GM19324 (cell line): Measurements from ENCODE around the gene AGAP1.

Experiments used
- ATAC-seq: cut with Tn5 transposase; IDR thresholded peaks from one replicate; pipeline ENCODE4 v1.9.1; 2021; ENCODE audit warnings: mild to moderate bottlenecking, moderate library complexity; ENCODE audit not compliant: unreplicated experiment, low FRiP score

The AGAP1 gene

DNA sequence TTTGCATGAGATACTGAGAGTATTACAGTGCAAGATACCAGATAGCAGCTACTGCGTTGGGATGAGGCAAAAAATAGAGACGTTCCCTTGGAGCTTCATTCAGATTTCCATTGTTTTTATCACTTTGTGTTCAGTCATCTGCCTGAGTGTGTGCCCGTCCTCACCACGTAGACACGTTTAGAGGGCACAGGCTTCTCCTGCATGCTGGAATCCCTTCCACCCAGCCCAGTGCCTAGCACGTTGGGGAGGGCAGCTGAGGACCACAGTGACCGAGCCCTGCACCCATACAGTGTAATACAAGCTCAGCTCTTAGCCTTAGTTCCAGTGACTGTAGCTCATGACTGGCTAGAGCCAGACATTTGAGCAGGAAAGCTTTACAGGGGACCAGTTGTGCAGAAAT, 539.6 kb downstream of the AGAP1 start:
- ATAC-seq = no peak

DNA sequence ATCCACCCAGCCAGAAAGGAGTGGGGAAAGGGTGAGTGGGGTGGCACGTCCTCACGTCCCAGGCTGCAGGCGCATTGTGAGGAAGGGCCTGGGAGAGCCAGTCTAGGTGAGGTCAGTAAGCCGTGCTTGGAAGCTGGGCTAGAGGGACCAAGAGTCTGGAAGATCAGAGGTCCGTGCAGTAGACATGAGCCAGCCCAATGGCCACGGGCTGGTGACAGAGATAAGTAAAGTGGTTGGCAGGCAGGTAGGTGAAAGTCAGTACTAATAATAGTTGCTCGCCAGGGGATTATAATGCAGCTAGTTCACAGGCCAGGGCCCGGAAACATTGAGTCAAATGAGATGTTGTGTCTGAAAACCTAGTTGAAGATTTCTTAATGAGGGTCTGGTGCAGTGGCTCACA, 541.1 kb downstream of the AGAP1 start:
- ATAC-seq = no peak

DNA sequence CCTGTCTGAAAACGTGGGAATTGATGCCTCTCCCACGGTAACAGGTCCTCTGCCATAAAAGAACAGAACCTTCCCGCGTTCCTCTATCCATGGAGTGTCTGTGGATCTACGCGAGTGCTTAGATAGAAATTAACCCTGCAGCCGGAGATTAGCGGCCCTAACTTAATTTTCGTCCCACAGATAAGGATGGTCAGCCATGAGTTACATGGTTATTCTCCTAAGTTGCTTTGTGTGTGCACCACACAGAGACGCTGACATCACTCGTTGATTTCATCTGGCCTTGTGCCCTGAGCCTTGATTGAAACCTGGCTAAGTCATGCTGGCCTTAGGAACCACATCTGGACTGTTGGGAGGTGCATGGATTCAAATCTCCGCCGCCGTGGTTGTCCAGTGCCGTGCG, 542.2 kb downstream of the AGAP1 start:
- ATAC-seq = no peak

DNA sequence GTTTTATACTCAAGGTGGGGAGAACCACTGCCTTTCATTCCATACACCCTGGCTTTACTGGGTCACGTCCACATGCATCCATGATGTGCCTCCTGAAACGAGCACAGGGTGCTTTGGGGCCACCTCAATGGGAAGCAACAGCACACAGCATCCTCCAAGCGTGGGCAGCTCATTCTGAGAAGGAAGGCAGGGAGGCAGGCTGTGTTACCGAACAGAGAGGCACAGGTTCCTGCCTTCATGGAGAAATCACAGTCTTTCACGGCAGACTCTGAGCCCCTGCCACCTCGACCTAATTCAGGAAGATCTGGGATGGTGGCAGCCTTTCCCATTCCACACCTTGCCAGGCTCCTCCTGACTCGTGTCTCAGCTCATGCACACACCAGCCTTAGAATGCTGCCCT, 544.3 kb downstream of the AGAP1 start:
- ATAC-seq = no peak

DNA sequence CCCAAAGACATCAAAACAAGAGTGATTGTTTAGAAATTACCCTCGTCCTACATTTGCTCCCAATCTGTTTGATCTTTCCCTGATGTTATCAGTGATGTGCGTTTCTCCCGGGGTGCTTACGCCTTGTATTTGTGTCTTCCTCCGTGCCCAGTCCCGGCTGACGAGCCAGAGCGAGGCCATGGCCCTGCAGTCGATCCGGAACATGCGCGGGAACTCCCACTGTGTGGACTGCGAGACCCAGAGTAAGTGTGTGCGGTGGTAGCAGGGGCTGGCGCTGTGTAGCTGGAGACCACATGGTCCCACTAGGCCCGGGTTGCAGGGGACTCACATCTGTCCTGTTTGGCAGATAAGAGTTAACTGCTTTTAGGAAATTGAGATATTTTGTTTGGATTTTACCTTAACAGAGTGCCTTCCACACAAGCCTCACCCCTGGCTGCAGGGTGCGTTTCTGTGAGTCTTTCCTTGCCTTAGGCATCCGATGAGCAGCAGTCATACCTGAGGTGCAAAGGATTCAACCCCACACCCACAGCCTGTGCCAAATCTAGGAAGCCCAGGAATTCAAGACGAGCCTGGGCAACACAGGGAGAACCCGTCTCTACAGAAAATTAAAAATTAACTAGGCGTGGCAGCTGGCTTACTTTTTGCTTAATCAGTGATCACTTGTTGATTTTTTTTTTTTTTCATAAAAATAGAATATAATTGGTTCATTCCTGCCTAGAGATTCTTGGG, 546.9 kb downstream of the AGAP1 start:
- no peak for ATAC-seq

DNA sequence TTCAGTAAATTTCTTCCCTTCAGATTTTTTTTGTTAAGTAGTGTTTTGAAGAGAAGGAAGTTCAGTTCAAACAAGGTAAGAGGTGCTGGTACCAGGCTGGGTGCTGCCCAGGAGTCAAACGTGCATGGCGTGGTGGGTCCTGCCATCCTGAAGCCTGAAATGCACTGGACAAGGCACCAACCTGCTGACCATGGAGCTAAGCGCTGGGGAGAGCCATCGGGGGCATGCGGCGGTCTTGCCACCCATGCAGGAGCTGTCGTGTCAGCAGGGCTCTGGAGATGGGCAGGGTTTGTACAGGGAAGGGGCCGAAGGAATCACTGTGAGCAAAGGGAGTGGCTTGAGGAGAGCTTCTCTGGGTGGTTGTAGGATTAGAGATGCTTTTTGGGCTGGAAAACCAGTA, 547.8 kb downstream of the AGAP1 start:
- ATAC-seq = no peak

DNA sequence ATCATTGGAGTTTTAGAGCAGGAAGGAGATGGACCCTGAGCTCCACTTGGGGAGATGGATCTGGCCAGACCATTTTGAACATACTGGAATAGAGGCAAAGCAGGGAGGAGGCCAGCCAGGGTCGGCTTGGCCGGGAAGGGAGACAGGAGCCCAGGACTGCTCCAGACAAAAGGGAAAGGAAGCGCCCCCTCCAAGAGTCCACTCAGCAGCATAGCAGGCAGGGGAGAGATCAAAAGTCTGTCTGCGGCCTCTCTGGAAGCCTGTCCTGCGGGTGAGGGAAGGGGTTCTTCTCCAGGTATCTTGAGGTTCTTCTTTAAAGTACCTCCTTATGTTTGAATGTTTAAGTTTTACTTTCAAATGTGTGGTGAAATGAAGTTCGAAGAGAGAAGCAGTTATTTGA, 548.2 kb downstream of the AGAP1 start:
- no peak for ATAC-seq

DNA sequence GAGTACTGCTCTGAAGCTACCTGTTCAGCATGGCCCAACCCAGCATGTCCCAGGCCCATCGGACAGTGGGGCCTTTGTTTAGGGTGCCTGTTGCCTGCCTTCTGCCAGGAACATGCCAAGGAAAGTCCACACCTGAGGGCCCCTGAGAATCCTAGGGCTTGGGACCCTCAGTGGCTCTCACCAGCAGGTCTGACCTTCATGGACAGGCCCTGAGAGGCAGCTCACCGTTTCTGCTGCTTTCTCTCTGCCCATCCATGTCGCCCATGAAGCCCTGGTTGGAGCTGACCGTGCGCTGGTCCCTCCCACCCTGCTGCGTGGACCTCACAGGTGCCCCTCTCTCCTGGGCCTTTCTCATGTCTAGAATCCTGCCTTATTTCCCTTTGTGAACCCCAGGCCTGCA, 550.3 kb downstream of the AGAP1 start:
- no peak for ATAC-seq

DNA sequence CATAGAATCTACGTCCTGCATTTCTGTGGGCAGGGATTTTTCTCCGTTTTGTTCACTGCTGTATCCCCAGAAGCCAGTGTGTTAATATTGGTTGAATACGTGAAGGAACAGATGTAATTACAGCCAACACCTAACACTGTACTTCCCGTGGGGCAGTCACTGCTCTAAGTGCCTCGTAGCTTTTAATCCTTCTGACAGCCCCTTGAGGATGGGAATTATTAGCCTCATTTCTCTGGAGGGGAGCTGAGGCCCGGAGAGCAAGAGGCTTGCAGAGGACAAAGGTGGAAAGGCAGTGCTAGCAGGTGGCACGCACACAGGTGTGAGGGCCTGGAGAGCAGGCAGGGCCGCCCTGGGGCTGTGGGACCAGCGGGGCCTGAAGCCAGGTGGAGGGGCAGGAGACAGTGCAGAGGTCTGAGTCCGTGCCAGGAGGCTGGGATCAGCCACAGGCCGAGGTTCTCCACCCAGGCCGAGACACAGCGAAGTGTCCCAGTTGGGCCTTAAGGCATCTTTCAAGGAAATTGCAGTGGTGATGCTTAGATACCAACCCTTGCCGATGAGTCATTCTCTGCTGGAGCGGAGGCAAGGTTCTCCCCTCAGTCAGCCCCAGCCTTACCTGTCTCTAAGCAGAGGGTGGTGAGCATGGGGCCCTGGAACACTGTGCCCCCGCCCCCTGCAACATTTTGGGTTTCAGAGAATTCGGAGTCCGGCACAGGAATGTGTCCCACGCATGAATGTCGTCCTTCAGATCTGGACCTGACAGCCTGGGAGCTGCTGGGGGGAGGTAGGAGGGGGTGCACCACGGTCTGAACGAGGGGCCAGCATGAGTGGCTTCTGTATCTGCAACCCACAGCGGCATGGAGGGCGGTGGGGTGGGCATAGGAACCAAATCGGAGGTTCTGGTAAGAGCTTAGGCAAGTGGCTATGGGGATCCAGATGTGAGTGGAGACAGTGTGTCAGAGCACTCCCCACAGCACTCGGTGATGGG, 551.7 kb downstream of the AGAP1 start:
- no peak for ATAC-seq

DNA sequence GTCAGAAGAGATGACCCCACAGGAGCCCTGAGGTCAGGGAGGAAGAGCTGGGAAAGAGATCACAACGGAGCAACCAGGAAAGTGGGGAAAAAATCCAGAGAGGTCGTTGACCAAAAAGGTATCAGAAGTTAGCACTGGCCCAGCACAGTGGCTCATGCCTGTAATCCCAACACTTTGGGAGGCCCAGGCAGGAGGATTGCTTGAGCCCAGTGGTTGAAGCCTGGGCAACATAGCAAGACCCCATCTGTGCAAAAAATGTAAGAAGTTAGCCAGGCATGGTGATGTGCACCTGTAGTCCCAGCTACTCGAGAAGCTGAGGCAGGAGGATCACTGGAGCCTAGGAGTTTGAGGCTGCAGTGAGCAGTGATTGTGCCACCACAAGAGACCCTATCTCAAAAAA, 552.9 kb downstream of the AGAP1 start:
- no peak for ATAC-seq

DNA sequence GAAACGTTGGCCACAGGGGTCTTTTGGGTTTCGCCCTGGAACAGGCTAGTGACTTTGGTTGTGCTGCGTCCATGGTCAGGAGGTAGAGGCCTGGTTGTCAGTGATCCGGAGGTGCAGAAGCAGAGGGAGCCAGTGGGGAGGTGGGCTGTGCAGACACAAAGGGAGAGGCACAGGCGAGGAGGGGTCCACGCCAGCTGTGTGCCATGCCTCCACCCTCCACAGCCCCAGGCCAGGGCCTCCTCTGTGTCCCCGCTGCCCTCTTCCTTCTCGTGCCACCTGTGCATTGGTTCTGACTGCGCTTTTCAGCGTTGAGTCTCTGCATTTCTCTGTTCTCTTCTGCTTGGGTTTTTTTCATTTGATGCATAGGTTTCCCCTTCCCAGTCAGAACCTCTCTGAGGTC, 553.3 kb downstream of the AGAP1 start:
- ATAC-seq = no peak

DNA sequence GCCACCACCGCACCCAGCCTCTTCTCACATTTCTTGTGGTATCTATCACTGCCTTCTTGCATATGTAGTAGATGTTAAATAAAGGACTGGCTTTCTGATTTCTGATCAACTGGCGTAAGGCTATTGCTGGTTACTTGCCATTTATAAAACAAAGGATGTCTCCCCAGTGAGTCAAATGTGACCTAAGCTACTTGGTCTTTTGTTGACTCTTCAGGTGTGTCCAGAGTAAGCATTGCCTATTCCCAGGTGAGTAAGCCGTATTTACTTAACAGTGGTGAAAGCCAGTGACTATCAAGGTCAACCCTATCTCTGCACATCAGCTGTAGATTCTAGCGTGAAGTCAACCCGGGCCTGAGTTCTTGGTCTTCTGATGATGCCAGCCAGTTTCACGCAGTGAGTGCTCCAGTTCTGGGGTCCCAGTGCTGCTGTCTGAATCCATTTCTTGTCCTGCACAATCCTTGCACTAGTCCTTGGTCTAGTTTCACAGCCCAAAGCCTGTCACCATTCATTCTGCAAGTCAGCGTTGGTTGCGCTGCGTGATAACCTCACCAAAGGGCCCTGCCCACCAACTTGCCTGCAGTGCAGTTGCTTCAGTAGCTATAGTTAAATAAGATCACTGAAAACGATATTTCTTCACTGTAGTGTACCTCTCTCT, 554.2 kb downstream of the AGAP1 start:
- ATAC-seq = no peak

DNA sequence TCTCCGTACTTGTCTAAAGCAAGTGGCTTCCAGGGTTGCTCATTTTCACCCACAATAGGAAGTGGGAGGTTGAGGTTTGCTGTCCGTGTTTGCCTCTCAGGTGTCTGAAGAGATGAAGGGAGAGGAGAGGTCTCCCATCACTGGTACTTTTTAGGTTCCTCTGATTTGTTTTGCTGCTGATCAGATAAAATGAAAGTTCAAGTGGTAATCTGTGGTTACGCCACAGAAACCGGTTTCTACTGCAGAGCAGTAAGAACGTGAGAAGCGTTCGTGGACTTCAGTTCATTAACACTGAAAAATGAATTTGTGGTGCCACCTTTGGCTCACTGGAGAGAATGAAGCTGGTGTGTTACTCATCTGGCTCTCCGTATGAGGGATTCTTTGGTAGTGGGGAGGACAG, 556.1 kb downstream of the AGAP1 start:
- ATAC-seq = no peak

DNA sequence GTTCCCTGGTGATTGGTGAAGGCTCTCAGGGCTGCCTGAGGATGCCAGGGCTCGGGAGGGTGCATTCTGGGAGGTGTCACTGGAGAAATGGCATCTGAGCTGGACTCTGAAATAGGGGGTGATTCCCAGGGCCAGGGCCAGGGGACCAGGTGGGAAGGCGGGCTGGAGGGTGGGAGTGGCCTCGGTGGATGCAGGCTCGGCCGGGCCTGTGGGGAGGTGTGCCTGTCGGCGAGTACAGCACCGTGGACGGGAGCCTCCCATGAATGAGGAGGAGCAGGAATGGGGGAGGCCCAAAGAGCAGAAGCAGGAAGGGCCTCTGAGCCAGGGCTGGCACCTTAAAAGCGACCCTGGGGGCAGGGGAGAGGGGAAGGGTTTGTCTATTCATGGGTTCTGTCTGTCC, 557.5 kb downstream of the AGAP1 start:
- ATAC-seq = no peak

DNA sequence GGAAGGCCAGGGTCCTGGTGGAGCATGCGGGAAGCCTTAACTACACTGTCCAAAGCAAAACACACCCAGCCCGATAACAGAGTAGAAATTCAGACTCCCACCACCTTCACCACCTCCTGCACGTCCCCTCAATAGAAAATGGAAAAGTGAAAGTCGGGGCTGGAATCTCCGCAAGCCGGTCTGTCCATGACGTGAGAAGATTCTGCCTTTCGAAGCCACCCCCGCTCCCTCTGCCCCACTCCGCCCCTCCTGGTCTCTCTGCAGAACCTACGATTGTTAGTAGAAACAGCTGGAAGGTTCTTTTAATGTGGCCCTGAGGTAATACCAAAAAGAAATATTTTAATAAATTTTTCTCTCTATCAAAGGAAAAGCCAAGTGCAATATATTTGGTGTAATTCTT, 558.0 kb downstream of the AGAP1 start:
- ATAC-seq = no peak

DNA sequence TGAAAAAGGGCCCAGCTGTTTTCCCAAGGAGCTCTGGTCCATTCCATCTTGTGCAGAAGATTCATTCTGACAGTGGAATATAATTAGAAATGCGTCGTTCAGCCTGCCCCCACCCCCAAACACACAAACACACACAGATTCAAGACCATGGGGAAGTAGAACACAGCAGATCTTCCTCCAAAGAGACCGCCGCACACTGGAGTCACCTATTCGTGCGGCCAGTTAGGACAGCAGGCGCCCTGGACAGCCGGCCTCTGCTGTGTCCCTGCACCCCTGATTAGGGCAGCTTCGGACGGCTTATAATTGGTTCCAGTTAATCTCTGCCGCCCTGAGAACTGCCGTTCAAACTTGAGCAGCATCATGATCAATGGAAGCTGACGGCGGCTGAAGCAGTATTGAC, 558.4 kb downstream of the AGAP1 start:
- no peak for ATAC-seq

DNA sequence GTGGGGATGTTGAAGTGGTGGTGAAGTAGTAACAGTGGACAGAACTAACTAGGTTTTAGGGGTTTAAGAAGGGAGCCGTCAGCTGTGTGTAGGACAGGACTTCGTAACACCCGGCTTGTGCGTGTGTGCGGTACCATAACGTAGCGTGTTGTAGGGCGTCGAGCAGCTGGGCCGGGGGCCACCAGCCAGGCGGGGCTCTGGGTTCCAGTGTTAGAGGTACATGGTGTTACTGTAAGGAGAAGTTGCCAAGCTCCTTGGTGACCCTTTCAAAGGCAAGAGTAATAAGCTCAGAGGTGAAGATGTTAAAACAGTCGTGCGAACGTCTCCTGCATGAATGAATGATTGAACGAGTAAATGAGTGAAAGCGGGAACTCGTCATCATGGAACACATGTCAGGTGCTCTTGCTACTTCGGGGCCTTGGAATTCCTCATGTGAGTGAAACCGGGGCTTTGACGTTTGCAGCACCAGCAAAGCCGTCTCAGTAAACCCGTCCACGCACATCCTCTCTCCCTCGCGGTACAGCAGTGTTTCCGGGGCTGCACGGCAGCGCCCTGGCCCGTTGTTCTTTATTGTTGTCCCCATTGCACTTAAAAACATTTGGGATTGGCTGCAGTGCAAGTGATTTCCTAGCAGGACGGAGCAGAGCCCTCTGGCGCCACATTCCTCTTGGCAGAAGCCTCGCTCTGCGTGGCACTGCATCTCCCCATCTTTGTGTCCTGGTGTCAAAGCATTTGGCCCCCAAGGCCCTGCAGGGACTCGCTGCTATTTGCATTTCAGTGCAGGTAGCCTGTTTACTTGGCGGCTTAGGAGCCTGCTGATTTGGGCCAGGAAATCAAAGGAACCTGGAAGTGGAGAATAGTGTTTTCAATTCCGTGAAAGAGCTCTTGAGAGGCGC, 559.3 kb downstream of the AGAP1 start:
- ATAC-seq = no peak

DNA sequence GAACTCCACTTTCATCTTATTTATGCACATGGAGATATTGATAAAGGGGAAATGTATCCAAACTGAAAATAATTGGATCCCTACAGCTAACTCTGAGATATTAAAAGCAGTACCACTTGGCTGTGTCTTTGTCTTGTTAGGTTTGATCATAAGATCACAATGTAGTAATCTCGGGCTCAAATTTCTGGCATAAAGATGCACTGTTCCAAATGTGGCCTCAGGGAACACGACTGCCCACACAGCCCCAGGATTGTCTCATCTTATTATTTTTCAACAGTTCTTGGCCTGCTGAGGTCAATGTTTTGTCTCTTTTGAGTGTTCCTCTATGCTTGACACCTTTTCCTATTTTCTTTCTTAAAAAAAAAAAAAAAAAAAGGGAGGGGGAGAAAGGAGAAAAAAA, 560.3 kb downstream of the AGAP1 start:
- no peak for ATAC-seq

DNA sequence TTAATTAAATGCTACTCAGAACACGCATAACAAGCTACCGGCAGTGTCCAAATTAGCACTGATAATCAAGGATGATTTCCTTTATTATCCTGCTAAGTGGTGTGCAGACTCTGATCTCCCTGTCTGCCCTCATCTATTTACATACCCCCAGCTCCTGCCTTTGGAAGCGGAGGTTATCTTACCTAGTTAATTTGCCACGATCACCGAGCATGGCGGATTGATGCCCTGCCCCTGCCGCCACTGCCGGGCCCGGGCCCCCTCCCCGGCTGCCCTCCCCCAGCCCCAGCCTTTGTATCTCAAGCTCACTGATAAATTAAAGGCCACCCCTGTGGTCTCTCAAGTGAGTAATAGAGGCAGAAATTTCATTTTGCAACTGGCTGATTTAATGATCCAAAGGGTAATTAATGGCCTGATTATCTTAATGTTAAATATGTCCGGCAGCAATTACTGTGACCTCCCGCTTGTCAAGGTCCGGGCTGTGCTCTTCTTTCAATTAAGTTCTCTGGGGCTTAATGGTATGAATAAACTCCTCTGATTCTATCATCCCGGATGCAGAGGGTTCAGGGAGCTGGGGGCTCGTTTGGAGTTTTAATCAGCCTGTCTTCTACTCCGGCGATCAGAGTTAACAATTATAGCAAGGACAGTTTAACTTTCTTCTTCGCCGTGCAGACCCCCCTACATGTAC, 560.9 kb downstream of the AGAP1 start:
- ATAC-seq = no peak

DNA sequence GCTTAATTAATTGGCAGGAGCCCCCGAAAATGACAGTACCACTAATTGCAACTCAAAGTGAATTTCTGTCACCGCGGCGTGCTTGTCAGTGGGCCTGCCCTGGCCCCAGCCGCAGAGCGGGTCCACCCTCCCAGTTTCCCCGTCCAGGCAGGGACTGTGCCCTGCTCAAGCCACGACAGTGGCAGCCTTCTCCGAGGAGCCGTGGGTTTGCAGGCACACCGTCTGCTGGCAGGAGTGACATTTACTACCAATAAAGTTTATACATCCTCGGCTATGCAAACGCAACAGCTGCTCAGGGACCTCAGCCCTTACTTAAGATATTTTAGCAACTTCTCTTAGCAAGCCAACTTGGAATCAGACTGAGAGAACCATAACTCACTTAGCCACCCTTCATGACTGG, 561.6 kb downstream of the AGAP1 start:
- ATAC-seq = no peak
